Tibial nerve (tissue), 4 donors: ENCODE results near the gene RASSF8. TPM values are rescaled to one million over a fixed set of nuclear protein-coding genes. Genes with fewer than 3 reads are reported as not detected.

Experiments
- DNase-seq, 2 donors: peaks; one replicate each; pipeline ENCODE4 v3.0.0-alpha.2; 2019; ENCODE audit warnings: low spot score in 2 of 2
- H3K27ac ChIP-seq, 4 donors: fragments of 200-600 bp; sonication (generic) in 3 of 4; one replicate each; pipeline ENCODE4 v1.5.1; 2017 to 2019; ENCODE audit warnings: mild to moderate bottlenecking in 1 of 4
- H3K27me3 ChIP-seq, 2 donors: fragments of 200-600 bp; sonication (generic) in 1 of 2; one replicate each; pipeline versions ENCODE4 v1.5.1 to v1.6.0; 2017 to 2019
- H3K36me3 ChIP-seq, 3 donors: fragments of 200-600 bp; sonication (generic); one replicate each; pipeline ENCODE4 v1.5.1; 2018 to 2019
- H3K4me1 ChIP-seq, 4 donors: fragments of 200-600 bp; sonication (generic) in 3 of 4; one replicate each; pipeline ENCODE4 v1.5.1; 2017 to 2019
- H3K4me3 ChIP-seq, 4 donors: fragments of 200-600 bp; sonication (generic) in 3 of 4; one replicate each; pipeline ENCODE4 v1.5.1; 2017 to 2019; ENCODE audit warnings: mild to moderate bottlenecking in 1 of 4, moderate library complexity in 1 of 4
- H3K9me3 ChIP-seq, 4 donors: fragments of 200-600 bp; sonication (generic) in 3 of 4; one replicate each; pipeline ENCODE4 v1.5.1; 2017 to 2019
- EP300 ChIP-seq, 2 donors: sonication (generic); formaldehyde crosslinking; IDR thresholded peaks; one replicate each; pipeline ENCODE4 v1.6.1; 2017; ENCODE audit warnings: antibody characterized with exemption in 2 of 2, mild to moderate bottlenecking in 1 of 2
- POLR2A ChIP-seq, 2 donors: fragments of 450-650 bp; IDR thresholded peaks; one replicate each; pipeline ENCODE4 v1.6.1; 2017; ENCODE audit warnings: antibody characterized with exemption in 2 of 2, mild to moderate bottlenecking in 2 of 2, moderate library complexity in 2 of 2
- WGBS, 2 donors: methylation state at CpG; one replicate each; pipeline ENCODE4 v1.1.5; 2018; 5-methylcytosine and 5-hydroxymethylcytosine counted together
- total RNA-seq, 4 donors: library from RNA; depleted of rRNA; stranded (reverse); fragments of >200 nt; gene quantifications; one replicate each; pipeline ENCODE4 v1.1.0, GENCODE V29; 2016
- TF ChIP-seq, protein P1 (sequence below), 5 experiments: fragments of 200-600 bp in 3 of 5; fragments of 450-650 bp in 2 of 5; sonication (generic) in 3 of 5; IDR thresholded peaks; one replicate each; pipeline ENCODE4 v1.5.1; 2016 to 2019; ENCODE audit warnings: antibody characterized with exemption in 5 of 5, mild to moderate bottlenecking in 3 of 5, moderate library complexity in 2 of 5

Gene RASSF8
- total RNA-seq, 4 donors from 2014 or later, result 42.9 to 87.2 (median 76.1) TPM

- 57 to 64% methylated on average over 1 of the region's 1 CpG for WGBS, 2 donors
- DNase-seq, result no peak
- Histone ChIP-seq H3K9me3 (no peaks in the 10 kb centered on the region), H3K27ac (no peak overlapping the region), H3K4me1 (peaks cover 0 to 40% (median 5%) of the 10 kb centered on the region in 4 donors), H3K4me3 (no peak overlapping the region), H3K36me3 (no peaks in the 10 kb centered on the region), H3K27me3 (no peaks in the 10 kb centered on the region)
- no peak for TF ChIP-seq POLR2A (IDR thresholded peaks at IDR 0.05)
- TF ChIP-seq, protein P1, sequence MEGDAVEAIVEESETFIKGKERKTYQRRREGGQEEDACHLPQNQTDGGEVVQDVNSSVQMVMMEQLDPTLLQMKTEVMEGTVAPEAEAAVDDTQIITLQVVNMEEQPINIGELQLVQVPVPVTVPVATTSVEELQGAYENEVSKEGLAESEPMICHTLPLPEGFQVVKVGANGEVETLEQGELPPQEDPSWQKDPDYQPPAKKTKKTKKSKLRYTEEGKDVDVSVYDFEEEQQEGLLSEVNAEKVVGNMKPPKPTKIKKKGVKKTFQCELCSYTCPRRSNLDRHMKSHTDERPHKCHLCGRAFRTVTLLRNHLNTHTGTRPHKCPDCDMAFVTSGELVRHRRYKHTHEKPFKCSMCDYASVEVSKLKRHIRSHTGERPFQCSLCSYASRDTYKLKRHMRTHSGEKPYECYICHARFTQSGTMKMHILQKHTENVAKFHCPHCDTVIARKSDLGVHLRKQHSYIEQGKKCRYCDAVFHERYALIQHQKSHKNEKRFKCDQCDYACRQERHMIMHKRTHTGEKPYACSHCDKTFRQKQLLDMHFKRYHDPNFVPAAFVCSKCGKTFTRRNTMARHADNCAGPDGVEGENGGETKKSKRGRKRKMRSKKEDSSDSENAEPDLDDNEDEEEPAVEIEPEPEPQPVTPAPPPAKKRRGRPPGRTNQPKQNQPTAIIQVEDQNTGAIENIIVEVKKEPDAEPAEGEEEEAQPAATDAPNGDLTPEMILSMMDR (IDR thresholded peaks at IDR 0.05), result no peak
- no peak for TF ChIP-seq EP300 (IDR thresholded peaks at IDR 0.05)
Measured at GRCh38 chr12:25938581-25938980, 19.9 kb upstream of the RASSF8 start.

- no peak for TF ChIP-seq EP300 (IDR thresholded peaks at IDR 0.05)
- no peak for TF ChIP-seq POLR2A (IDR thresholded peaks at IDR 0.05)
- TF ChIP-seq, protein P1 (IDR thresholded peaks at IDR 0.05), result no peak
- Histone ChIP-seq H3K9me3 (no peaks in the 10 kb centered on the region), H3K4me3 (no peak overlapping the region), H3K36me3 (no peaks in the 10 kb centered on the region), H3K27ac (no peak overlapping the region), H3K27me3 (no peaks in the 10 kb centered on the region), H3K4me1 (peaks cover 0 to 34% (median 5%) of the 10 kb centered on the region in 4 donors)
- no peak for DNase-seq
- WGBS, 2 donors, result 96 to 99% methylated on average over 2 of the region's 2 CpGs
Measured at GRCh38 chr12:25939606-25940005, 18.9 kb upstream of the RASSF8 start.

DNA sequence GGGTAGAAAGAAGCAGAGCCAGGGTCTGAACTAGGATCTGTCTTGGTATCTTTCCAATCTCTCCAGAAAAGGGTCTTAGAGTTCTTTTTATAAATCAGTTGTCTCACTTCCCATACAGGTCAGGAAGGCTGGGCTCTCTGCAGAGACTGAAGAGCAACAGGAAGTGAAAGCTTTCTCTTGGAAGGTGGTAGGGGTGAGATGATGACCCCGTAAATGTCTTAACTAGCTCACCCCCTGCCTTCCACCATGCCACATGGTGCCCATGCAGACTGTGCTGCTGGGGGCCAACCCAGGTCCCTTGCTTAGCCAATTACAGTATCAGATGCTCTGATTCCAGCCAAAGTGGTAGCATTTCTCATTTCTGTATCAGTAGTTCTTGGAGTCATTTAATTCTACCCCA lies 17.6 kb upstream of the RASSF8 start:
- no peak for DNase-seq
- no peak overlapping the region for H3K27ac ChIP-seq
- WGBS, 2 donors, result 94% methylated on average over 1 of the region's 1 CpG
- no peaks in the 10 kb centered on the region for H3K36me3 ChIP-seq
- no peaks in the 10 kb centered on the region for H3K9me3 ChIP-seq
- TF ChIP-seq, protein P1 (IDR thresholded peaks at IDR 0.05), result no peak
- TF ChIP-seq EP300 (IDR thresholded peaks at IDR 0.05) (no peak), POLR2A (IDR thresholded peaks at IDR 0.05) (no peak)
- no peaks in the 10 kb centered on the region for H3K27me3 ChIP-seq
- peaks cover 0 to 31% (median 5%) of the 10 kb centered on the region in 4 donors for H3K4me1 ChIP-seq
- no peak overlapping the region for H3K4me3 ChIP-seq

DNA sequence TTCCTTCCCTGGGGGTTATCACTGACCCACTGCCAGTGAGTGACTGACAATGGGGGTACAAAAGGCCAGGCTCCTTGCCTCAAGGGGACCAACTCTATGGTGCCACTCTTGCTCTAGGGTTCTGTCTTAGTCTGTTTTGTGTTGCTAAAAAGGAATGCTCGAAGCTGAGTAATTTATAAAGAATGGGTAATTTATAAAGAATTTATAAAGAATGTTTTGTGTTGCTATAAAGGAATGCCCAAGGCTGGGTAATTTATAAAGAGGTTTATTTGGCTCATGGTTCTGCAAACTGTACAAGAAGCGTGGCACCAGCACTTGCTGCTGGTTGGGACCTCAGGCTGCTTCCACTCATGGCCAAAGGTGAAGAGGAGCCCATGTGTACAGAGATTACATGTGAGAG lies 15.8 kb upstream of the RASSF8 start:
- DNase-seq, result no peak
- WGBS, 2 donors, result 57 to 66% methylated on average over 2 of the region's 2 CpGs
- Histone ChIP-seq H3K27ac (no peak overlapping the region), H3K4me1 (peaks cover 0 to 13% (median 1%) of the 10 kb centered on the region in 4 donors), H3K9me3 (no peaks in the 10 kb centered on the region), H3K27me3 (no peaks in the 10 kb centered on the region), H3K4me3 (no peak overlapping the region), H3K36me3 (no peaks in the 10 kb centered on the region)
- TF ChIP-seq, protein P1 (IDR thresholded peaks at IDR 0.05), result no peak
- TF ChIP-seq EP300 (IDR thresholded peaks at IDR 0.05) (no peak), POLR2A (IDR thresholded peaks at IDR 0.05) (no peak)

DNA sequence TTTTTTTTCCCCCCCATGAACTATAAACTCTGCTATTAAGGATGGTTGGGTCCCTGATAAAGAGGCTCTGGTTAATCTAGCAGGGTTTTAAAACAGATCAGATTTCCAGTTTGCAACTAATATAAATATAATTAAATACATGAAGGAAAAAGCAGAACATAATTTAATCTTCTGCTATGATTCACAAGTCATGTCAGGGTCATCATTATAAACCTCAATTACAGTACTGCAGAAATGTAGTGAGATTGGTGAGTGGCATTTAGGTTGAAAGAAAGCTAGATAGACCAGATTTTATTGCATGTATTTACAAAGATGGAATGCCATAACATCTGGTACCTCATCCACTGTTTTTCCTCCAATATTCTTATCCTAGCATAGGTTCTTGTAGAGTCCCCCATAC lies 14.5 kb upstream of the RASSF8 start:
- no peaks in the 10 kb centered on the region for H3K27me3 ChIP-seq
- no peaks in the 10 kb centered on the region for H3K36me3 ChIP-seq
- no peak overlapping the region for H3K4me3 ChIP-seq
- H3K27ac ChIP-seq, result no peak overlapping the region
- no peaks in the 10 kb centered on the region for H3K9me3 ChIP-seq
- DNase-seq, result no peak
- H3K4me1 ChIP-seq, result peaks cover 0 to 2% (median 0%) of the 10 kb centered on the region in 4 donors
- no peak for TF ChIP-seq EP300 (IDR thresholded peaks at IDR 0.05)
- TF ChIP-seq, protein P1 (IDR thresholded peaks at IDR 0.05), result no peak
- TF ChIP-seq POLR2A (IDR thresholded peaks at IDR 0.05), result no peak
